ENCODE measurements around the gene RUFY4. TPM values are rescaled to one million over a fixed set of nuclear protein-coding genes. Genes with fewer than 3 reads are reported as not detected.

Gene RUFY4
- total RNA-seq, 1 experiment from 2014 or later: 0.66 TPM

DNA sequence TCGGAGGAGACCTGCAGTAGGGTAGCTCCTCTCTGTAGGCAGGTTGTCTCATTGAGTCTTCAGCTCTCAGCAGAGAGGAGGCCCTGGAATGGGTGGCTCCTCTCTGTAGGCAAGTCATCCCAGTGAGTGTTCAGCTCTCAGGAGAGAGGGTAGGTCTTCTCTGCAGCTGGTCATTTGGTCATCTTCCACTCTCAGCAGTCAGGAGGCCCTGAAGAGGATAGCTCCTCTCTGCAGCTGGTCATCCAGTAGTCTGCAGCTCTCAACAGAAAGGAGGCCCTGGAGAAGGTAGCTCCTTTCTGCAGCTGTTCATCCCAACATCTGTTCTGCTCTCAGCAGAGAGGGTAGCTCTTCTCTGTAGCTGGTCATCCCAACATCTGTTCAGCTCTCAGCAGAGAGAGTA lies 26.0 kb upstream of the RUFY4 start:
- Histone ChIP-seq H3K23me2 (ENCODE audit: insufficient read length, low read depth, low read length, poor library complexity, severe bottlenecking) (no peaks in the 10 kb centered on the region), H2BK5ac (ENCODE audit: insufficient read length, low read length) (no peak overlapping the region), H2AK5ac (ENCODE audit: insufficient read length, low read length) (no peak overlapping the region), H2AFZ (ENCODE audit: low read length) (no peak overlapping the region), H4K20me1 (ENCODE audit: control insufficient read depth, insufficient read depth, insufficient read length) (no peaks in the 10 kb centered on the region), H3K79me2 (ENCODE audit: insufficient read depth, low read length) (no peaks in the 10 kb centered on the region), H3K79me1 (ENCODE audit: insufficient read depth, low read depth, low read length, poor library complexity, severe bottlenecking) (no peaks in the 10 kb centered on the region), H3K4me2 (ENCODE audit: insufficient read depth, insufficient read length, low read length) (no peak overlapping the region), H3K23ac (ENCODE audit: insufficient read length, low read depth, low read length) (no peak overlapping the region), H2BK20ac (ENCODE audit: low read depth, low read length, poor library complexity, severe bottlenecking) (no peak overlapping the region), H3T11ph (ENCODE audit: low read length) (no peak overlapping the region), H4K8ac (replicated peaks; ENCODE audit: insufficient read length, low read depth, low read length) (no peak overlapping the region), H4K91ac (ENCODE audit: insufficient read length, low read depth, low read length) (no peak overlapping the region), H3K9me3 (ENCODE audit: control insufficient read depth, low read depth, low read length) (no peaks in the 10 kb centered on the region), H3K27me3 (ENCODE audit: insufficient read depth, low read length) (no peaks in the 10 kb centered on the region), H3K4ac (ENCODE audit: low read depth, low read length) (no peak overlapping the region), H3K18ac (ENCODE audit: insufficient read length, low read depth, low read length) (no peak overlapping the region), H3K56ac (ENCODE audit: insufficient read length, low read depth, low read length) (no peak overlapping the region), H4K5ac (ENCODE audit: insufficient read length, low read depth, low read length) (no peak overlapping the region), H2BK12ac (ENCODE audit: insufficient read length, low read depth, low read length) (no peak overlapping the region), H2BK15ac (ENCODE audit: low read depth, low read length) (no peak overlapping the region), H3K4me1 (ENCODE audit: insufficient read depth, low read length) (peaks cover 2% of the 10 kb centered on the region; the same call in 1 of the 2 replicates), H3K9ac (ENCODE audit: extremely low read depth, insufficient read length, low read length) (no peak overlapping the region), H3K27ac (ENCODE audit: insufficient read length, low read depth, low read length) (no peak overlapping the region), H3K14ac (ENCODE audit: insufficient read depth, low read length) (no peak overlapping the region), H2BK120ac (ENCODE audit: low read depth, low read length, poor library complexity, severe bottlenecking) (no peak overlapping the region)
- DNase-seq: no peak
- Mint-ChIP-seq H3K27ac (no peak overlapping the region), H3K4me1 (0 out of 4 replicates have a peak, but pooled peaks cover 0 to 5% of the 10 kb centered on the region in 2 experiments), H3K36me3 (ENCODE audit: insufficient read depth in 1 of 3, low read depth in 3 of 3) (no peaks in the 10 kb centered on the region; a peak in 1 of 7 replicates), H3K9me3 (peaks cover 8 to 10% of the 10 kb centered on the region in 2 experiments; a peak in 4 of 5 replicates), H3K27me3 (ENCODE audit: low read depth) (peaks cover 34% of the 10 kb centered on the region), H3K4me3 (no peak overlapping the region)
- TF ChIP-seq, protein P1, sequence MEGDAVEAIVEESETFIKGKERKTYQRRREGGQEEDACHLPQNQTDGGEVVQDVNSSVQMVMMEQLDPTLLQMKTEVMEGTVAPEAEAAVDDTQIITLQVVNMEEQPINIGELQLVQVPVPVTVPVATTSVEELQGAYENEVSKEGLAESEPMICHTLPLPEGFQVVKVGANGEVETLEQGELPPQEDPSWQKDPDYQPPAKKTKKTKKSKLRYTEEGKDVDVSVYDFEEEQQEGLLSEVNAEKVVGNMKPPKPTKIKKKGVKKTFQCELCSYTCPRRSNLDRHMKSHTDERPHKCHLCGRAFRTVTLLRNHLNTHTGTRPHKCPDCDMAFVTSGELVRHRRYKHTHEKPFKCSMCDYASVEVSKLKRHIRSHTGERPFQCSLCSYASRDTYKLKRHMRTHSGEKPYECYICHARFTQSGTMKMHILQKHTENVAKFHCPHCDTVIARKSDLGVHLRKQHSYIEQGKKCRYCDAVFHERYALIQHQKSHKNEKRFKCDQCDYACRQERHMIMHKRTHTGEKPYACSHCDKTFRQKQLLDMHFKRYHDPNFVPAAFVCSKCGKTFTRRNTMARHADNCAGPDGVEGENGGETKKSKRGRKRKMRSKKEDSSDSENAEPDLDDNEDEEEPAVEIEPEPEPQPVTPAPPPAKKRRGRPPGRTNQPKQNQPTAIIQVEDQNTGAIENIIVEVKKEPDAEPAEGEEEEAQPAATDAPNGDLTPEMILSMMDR (conservative IDR thresholded peaks at IDR 0.05): no peak
- no CpG with 5 or more reads among the region's 1 CpG for WGBS (ENCODE audit: extremely low coverage, insufficient read length, low lambda C conversion rate)

All from H9 (cell line).